ENCODE measurements around the gene FBLN5. TPM values are rescaled to one million over a fixed set of nuclear protein-coding genes. Genes with fewer than 3 reads are reported as not detected.

Gene FBLN5
- total RNA-seq, 2 donors from 2014 or later, result 3.7 to 6.6 TPM

DNA sequence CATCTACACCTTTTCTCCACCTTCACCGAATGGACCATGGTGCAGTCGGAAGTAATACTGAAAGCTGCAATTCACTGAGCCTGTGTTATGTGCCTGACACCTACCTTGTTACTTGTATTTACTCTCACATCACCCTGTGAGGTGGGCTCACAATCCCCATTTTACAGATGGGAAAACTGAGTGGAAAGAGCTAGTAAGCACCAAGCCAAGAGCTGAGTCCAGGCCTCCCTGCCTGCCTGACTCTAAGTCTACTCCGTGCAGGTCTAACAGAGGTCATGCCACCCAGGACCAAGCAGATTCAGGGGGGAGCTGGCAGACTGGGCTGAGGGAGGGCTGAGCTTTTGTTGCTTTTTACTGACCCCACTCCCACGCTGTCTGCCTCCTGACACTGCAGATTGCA is 51.1 kb downstream of the FBLN5 start:
- no peak overlapping the region for H3K4me3 Mint-ChIP-seq
- peaks cover 3% of the 10 kb centered on the region for H3K36me3 Mint-ChIP-seq (ENCODE audit: low read depth)
- no peak for DNase-seq
- H3K27me3 Mint-ChIP-seq, result no peaks in the 10 kb centered on the region
- no peak for ATAC-seq
- peaks cover 20% of the 10 kb centered on the region for H3K4me1 Mint-ChIP-seq
- no peaks in the 10 kb centered on the region for H3K9me3 ChIP-seq (ENCODE audit: control insufficient read depth, low read length, poor library complexity, severe bottlenecking)
- no peak overlapping the region for H3K27ac Mint-ChIP-seq

DNA sequence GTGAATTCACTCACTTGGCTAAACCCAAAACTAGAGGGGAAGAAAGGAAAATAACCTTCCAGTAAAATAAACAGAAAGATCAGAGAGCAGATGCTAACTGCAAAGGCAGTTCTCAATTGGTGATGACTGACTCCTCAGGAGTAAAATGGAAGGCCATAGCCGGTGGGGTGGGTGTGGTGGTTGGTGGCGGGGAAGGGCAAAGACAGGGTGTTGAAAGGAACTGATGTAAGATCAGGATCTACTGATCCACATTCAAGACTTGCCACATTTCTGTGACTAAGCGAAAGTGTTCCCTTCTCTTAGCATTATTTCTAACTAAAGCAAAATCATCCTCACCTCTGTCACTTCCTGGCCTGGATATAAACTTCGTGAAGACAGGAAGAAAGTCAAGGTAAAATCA is 53.8 kb downstream of the FBLN5 start:
- no peak for DNase-seq
- Mint-ChIP-seq H3K27ac (peak overlapping the region; percentile 65), H3K36me3 (ENCODE audit: low read depth) (peaks cover 3% of the 10 kb centered on the region), H3K4me3 (no peak overlapping the region), H3K27me3 (no peaks in the 10 kb centered on the region), H3K4me1 (peaks cover 36% of the 10 kb centered on the region)
- H3K9me3 ChIP-seq (ENCODE audit: control insufficient read depth, low read length, poor library complexity, severe bottlenecking), result no peaks in the 10 kb centered on the region
- ATAC-seq, result no peak

DNA sequence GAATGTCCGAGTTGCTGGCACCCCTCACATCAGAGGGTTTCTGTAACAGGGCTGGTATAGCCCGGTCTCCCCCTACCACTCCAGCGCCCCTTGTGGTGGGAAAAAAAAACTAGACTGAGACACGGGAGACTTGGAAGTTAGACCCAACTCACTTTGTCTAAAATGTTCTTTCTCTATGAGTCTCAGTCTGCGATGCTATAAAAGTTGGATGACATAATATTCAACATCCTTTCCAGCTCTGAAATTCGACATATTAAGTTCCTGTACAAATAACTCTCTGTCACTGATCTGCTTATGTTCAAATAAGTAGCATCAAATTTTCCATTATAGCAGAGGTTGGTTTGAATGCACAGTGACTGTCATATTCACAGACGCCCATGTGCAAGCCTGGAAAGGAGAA is 54.5 kb downstream of the FBLN5 start:
- peak; percentile 60 for ATAC-seq
- peak in 1 of 3 donors; percentile 31 for DNase-seq
- H3K9me3 ChIP-seq (ENCODE audit: control insufficient read depth, low read length, poor library complexity, severe bottlenecking), result no peaks in the 10 kb centered on the region
- no peak overlapping the region for H3K4me3 Mint-ChIP-seq
- H3K27me3 Mint-ChIP-seq, result no peaks in the 10 kb centered on the region
- H3K4me1 Mint-ChIP-seq, result peaks cover 36% of the 10 kb centered on the region
- H3K36me3 Mint-ChIP-seq (ENCODE audit: low read depth), result peaks cover 3% of the 10 kb centered on the region
- H3K27ac Mint-ChIP-seq, result peak overlapping the region; percentile 65

DNA sequence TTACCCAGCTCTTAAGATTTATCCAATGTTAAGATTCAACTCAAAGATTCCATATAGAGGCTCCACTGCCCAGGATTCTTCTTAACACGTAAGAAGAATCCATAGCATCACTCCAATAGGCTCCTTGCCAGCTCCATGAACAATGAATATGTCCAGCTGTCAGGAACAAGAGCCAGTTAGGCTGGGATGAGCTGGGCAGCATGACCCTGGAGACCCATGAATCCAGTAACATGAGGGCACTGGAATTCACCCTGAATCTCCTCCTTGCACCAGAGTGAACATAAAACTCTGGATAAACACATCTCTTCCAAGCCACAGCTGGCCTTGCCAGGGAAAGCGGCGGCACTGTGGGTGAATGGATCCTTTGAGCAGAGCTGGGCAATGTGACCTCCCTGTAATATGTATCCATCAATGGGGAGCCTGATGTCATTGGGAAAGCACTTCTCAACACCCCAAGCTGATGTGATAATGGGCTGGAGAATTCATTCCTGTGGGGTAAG is 55.7 kb downstream of the FBLN5 start:
- DNase-seq (no peak), ATAC-seq (no peak)
- Mint-ChIP-seq H3K4me3 (no peak overlapping the region), H3K36me3 (ENCODE audit: low read depth) (no peaks in the 10 kb centered on the region), H3K27ac (no peak overlapping the region), H3K4me1 (peaks cover 31% of the 10 kb centered on the region), H3K27me3 (no peaks in the 10 kb centered on the region)
- no peaks in the 10 kb centered on the region for H3K9me3 ChIP-seq (ENCODE audit: control insufficient read depth, low read length, poor library complexity, severe bottlenecking)

DNA sequence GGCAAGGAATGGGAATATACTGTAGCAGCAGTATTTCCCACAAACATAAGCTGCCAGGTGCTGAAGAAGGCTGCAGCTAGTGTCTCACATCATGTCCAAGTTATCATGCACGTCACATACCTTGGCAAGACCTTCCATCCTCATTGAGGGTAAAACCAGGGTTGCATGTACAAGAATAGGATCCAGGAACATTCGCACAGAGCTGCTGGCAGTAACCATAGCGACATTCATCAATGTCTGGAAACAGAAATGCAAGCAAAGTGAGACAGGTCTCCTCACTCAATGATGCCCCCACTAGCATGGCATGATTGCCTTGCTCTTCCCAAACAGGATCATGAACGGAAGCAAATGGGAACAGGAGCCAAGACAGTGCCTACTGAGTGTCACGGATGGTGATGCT is 56.4 kb downstream of the FBLN5 start:
- peaks cover 29% of the 10 kb centered on the region for H3K4me1 Mint-ChIP-seq
- no peaks in the 10 kb centered on the region for H3K27me3 Mint-ChIP-seq
- no peak overlapping the region for H3K4me3 Mint-ChIP-seq
- H3K9me3 ChIP-seq (ENCODE audit: control insufficient read depth, low read length, poor library complexity, severe bottlenecking), result no peaks in the 10 kb centered on the region
- DNase-seq (no peak), ATAC-seq (no peak)
- H3K36me3 Mint-ChIP-seq (ENCODE audit: low read depth), result no peaks in the 10 kb centered on the region
- H3K27ac Mint-ChIP-seq, result no peak overlapping the region

DNA sequence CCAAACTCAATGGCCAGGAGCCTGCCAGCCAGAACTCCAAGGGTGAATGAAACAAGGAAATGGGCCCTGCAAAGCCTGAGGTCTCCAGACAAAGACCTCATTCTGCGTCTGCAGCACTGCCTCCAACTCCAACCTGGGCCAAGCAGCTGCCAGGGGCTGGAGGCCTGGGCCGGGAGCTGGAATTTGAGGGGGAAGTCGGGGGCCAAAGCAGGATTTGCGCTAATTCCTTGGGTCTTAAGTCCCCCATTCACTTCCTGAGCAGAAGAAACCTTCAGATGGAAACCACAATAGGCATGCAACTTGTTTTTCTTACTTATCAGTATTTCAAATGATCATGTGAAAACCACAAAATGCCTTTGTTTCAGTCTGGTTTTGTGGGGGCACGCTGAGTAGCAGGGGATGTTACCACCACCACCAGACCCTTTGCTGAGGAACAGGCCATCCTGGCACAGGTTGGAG is 57.2 kb downstream of the FBLN5 start:
- H3K4me1 Mint-ChIP-seq, result peaks cover 25% of the 10 kb centered on the region
- peak overlapping the region; percentile 85 for H3K27ac Mint-ChIP-seq
- no peaks in the 10 kb centered on the region for H3K9me3 ChIP-seq (ENCODE audit: control insufficient read depth, low read length, poor library complexity, severe bottlenecking)
- H3K4me3 Mint-ChIP-seq, result peak overlapping the region; percentile 1
- no peak for DNase-seq
- ATAC-seq, result no peak
- no peaks in the 10 kb centered on the region for H3K27me3 Mint-ChIP-seq
- no peaks in the 10 kb centered on the region for H3K36me3 Mint-ChIP-seq (ENCODE audit: low read depth)

DNA sequence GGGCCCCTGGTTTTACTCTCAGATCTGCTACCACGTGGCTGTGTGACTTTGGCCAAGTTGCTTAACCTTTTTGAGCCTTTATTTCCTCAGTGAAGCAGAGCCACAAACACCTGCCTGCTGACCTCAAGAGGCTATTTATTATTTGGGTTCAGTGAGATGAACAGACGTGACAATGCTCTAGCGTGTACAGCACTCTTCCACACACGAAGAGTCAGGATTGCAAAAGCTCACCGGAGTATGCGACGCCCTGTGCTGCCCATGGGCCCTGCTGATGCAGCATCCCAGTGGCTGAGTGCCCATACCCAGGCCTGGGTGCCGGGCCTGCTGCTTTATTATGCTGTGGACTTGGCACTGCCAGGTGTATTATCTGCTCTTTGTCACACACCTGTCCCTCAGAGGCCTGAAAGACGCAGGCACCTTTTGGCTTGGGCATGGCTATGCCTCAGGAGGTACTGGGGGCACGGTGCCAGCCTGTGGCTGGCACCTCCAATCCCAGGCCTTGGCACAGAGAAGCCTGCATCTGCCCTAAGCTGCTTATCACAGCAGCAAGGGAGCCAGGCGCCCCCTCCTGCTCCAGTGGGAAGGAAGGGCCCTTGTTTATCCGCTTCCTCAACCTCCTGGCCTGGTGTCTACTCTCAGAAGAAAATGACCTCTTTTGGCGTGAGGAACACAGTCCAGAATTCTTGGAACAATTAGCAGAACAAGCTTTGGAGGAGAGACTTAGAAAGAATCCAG is 57.9 kb downstream of the FBLN5 start:
- no peak for ATAC-seq
- no peak for DNase-seq
- peaks cover 25% of the 10 kb centered on the region for H3K4me1 Mint-ChIP-seq
- no peaks in the 10 kb centered on the region for H3K9me3 ChIP-seq (ENCODE audit: control insufficient read depth, low read length, poor library complexity, severe bottlenecking)
- H3K36me3 Mint-ChIP-seq (ENCODE audit: low read depth), result no peaks in the 10 kb centered on the region
- no peaks in the 10 kb centered on the region for H3K27me3 Mint-ChIP-seq
- no peak overlapping the region for H3K4me3 Mint-ChIP-seq
- peak overlapping the region; percentile 85 for H3K27ac Mint-ChIP-seq

DNA sequence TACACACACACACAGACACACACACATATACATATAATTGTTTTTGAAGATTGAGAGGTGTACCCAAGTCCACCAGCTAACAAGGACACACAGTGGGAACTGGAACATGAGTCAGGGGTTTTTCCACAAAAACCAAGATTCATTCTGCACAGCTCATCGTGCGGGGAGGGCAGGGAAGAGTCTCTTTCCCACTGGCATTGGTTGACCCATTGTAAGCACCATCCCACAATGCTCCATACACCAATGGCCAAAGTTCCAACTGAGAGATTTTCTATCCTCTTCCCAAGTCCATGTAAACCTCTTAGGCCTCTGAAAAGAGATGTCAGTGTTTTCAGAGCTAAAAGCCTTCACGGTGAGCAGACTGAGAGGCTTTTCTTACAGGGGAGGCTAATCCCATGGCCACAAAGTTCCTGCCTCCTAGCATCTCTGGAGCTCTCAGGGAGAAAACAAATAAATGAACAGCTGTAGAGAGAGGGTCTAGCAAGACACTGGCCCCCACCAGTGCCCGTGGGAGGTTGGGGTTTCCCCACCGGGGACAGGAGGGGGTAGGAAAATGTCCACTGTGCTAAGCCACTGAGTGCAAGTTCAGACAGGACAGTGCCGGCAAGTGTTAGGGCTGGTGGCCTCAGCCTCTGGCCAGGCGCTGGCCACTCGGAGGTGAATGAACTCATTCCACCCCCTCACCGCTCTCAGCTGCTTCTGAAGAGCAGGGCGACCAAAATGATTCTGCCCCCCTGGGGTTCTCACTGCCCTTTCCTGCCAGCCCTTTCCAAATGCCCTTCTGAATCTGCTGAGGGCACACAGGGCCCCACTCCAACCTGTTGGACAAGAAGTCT is 58.6 kb downstream of the FBLN5 start:
- Mint-ChIP-seq H3K27ac (peak overlapping the region; percentile 61), H3K27me3 (no peaks in the 10 kb centered on the region), H3K36me3 (ENCODE audit: low read depth) (no peaks in the 10 kb centered on the region), H3K4me3 (no peak overlapping the region), H3K4me1 (peaks cover 31% of the 10 kb centered on the region)
- H3K9me3 ChIP-seq (ENCODE audit: control insufficient read depth, low read length, poor library complexity, severe bottlenecking), result no peaks in the 10 kb centered on the region
- ATAC-seq (no peak), DNase-seq (no peak)

DNA sequence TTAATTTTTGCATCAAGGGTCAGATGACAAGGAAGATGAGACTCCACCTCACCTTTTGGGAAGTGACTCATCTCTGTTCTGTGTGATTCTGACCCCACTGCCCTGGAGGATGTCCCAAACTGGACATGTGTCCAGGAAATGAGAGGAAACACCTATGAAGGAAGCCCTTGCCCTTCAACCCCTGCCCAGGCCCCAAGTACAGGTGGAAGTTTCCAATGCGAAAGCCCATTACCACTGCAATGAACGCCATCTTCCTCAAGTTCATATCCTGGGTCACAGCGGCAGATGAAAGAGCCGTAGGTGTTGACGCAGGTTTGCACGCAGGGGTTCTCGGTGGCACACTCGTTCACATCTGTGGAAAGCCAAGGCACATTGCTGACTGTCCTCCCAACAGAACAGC is 60.5 kb downstream of the FBLN5 start:
- no peaks in the 10 kb centered on the region for H3K27me3 Mint-ChIP-seq
- no peak overlapping the region for H3K27ac Mint-ChIP-seq
- no peak overlapping the region for H3K4me3 Mint-ChIP-seq
- peaks cover 25% of the 10 kb centered on the region for H3K4me1 Mint-ChIP-seq
- H3K36me3 Mint-ChIP-seq (ENCODE audit: low read depth), result no peaks in the 10 kb centered on the region
- H3K9me3 ChIP-seq (ENCODE audit: control insufficient read depth, low read length, poor library complexity, severe bottlenecking), result no peaks in the 10 kb centered on the region
- ATAC-seq (no peak), DNase-seq (no peak)

DNA sequence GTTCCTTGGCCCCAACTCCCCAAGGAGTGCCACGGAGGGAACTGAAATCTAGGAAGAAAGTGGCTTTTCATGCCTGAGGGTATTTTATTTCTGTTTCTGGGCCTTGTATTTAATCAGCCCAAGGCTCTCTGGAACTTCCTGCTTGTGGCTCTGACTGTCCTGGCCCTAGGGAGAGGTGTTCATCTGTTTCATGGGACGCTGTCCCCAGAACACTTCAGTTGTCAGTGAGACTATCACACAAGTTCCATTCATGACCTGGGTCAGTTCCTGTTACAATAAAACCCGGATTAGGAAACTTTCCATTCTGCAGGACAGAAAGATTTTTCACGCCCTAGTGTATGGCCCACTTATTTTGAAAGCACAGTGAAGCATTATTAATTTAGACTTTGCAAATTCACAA is 61.7 kb downstream of the FBLN5 start:
- peaks cover 25% of the 10 kb centered on the region for H3K4me1 Mint-ChIP-seq
- H3K36me3 Mint-ChIP-seq (ENCODE audit: low read depth), result no peaks in the 10 kb centered on the region
- peak overlapping the region; percentile 37 for H3K27ac Mint-ChIP-seq
- H3K9me3 ChIP-seq (ENCODE audit: control insufficient read depth, low read length, poor library complexity, severe bottlenecking), result no peaks in the 10 kb centered on the region
- H3K4me3 Mint-ChIP-seq, result no peak overlapping the region
- no peaks in the 10 kb centered on the region for H3K27me3 Mint-ChIP-seq
- ATAC-seq, result no peak
- no peak for DNase-seq

DNA sequence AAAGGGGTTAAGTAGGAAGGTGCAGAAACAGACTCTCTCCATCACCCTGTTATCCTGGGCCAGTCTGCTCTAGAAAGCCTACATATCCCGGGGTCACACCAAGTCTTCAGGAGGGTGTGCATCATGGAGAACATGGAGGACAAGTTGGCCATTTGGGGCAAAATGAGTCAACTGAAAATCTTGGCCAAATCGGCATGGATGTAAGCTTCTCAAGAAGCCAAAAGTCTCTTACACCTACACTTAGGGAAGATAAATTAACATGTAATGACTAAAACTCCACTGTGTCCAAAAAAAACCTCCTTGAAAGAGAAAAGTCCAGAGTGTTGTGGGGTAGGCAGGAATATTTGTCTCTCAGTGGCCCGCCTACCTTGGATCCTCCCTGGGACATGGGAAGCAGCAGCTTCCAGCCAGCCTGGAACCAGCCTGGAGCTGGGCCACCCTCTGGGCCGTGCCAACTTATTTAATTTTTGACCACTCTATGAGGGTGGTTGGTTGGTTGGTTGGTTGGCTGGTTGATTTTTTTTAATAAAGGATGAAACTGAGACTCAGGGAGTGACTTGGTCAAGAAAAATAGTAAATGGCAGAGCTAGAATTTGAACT is 62.3 kb downstream of the FBLN5 start:
- Mint-ChIP-seq H3K4me3 (no peak overlapping the region), H3K4me1 (peaks cover 21% of the 10 kb centered on the region), H3K36me3 (ENCODE audit: low read depth) (no peaks in the 10 kb centered on the region), H3K27me3 (no peaks in the 10 kb centered on the region), H3K27ac (peak overlapping the region; percentile 37)
- no peaks in the 10 kb centered on the region for H3K9me3 ChIP-seq (ENCODE audit: control insufficient read depth, low read length, poor library complexity, severe bottlenecking)
- DNase-seq, result no peak
- ATAC-seq, result no peak

DNA sequence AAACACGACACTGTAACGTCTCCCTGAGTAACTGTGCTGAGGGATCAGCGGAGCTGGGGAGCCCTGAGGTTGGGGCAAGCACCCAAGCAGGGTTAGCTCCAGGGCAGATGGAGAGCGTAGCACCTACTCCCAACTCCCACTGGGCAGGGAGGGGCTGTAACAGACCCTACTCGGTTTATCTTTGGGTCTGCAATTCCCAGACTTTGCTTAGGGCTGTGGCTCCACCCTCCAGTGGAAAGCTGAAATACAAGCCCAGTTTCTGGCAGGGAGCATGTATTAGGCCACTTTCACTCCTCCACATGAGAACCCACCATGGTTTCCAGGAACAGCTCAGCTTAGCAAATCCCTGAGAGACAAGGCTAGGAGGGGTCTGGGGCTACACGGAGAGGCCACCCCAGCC is 62.8 kb downstream of the FBLN5 start:
- Mint-ChIP-seq H3K27me3 (no peaks in the 10 kb centered on the region), H3K4me1 (peaks cover 16% of the 10 kb centered on the region), H3K27ac (no peak overlapping the region), H3K4me3 (no peak overlapping the region), H3K36me3 (ENCODE audit: low read depth) (no peaks in the 10 kb centered on the region)
- ATAC-seq (no peak), DNase-seq (no peak)
- H3K9me3 ChIP-seq (ENCODE audit: control insufficient read depth, low read length, poor library complexity, severe bottlenecking), result no peaks in the 10 kb centered on the region

DNA sequence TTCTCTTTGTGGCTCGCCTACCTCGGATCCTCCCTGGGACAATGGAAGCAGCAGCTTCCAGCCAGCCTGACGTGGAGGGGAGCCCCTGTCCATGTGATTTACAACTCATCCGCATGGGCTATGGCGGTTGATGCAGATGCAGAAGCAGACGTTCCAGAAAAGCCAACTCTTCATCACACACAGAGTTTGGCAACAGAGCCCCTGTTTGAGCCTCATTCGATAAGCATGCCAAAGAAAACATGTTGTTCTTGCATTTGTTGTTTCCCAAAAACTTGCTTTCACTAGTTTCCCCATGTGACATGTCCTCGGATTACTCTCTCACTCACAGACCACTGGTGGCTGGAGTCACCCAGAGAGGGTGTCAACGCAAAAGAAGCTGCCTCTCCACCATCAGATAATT is 63.7 kb downstream of the FBLN5 start:
- Mint-ChIP-seq H3K4me1 (peaks cover 17% of the 10 kb centered on the region), H3K27me3 (no peaks in the 10 kb centered on the region), H3K4me3 (no peak overlapping the region), H3K36me3 (ENCODE audit: low read depth) (no peaks in the 10 kb centered on the region), H3K27ac (no peak overlapping the region)
- no peaks in the 10 kb centered on the region for H3K9me3 ChIP-seq (ENCODE audit: control insufficient read depth, low read length, poor library complexity, severe bottlenecking)
- DNase-seq, result no peak
- no peak for ATAC-seq

All from T-helper 17 cell (primary cell).